ENCODE data around the gene SGK1.
"Not testable (repeated sequence)": the region's sequence is repeated elsewhere in the genome, so short reads cannot be mapped to it uniquely, and the experiment has no call there.

The SGK1 gene

DNA sequence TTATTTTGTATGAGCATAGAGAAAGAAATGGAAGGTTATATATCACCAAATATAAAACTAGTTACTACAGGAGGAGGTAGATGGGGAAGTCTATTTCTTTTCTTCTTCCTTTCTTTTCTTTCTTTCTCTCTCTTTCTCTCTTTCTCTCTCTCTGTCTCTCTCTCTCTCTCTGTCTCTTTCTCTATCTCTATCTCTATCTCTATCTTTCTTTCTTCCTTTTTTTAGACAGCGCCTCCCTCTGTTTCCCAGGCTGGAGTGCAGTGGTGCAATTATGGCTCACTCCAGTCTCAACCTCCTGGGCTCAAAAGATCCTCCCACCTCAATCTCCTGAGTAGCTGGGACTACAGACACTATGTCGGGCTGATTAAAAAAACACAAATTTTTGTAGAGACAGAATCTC lies 10.2 kb upstream of the SGK1 start:
- no peak for DNase-seq (ENCODE audit: low read depth in 2 of 2)

DNA sequence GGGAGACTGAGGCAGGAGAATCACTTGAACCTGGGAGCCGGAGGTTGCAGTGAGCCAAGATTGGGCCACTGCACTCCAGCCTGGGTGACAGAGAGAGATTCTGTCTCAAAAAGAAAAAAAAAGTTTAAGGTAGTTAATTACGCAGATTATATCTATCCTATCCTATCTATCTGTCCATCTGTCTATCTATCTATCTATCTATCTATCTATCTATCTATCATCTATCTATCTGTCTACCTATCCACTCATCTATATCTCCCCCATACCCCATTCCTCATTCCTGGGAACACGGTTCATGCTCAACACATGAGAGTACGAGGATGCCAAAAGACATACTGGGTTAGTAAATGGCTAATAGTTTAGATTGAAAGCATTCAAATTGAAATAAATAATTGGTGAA lies 8.3 kb upstream of the SGK1 start:
- not testable (repeated sequence) for DNase-seq (ENCODE audit: low read depth in 2 of 2)

DNA sequence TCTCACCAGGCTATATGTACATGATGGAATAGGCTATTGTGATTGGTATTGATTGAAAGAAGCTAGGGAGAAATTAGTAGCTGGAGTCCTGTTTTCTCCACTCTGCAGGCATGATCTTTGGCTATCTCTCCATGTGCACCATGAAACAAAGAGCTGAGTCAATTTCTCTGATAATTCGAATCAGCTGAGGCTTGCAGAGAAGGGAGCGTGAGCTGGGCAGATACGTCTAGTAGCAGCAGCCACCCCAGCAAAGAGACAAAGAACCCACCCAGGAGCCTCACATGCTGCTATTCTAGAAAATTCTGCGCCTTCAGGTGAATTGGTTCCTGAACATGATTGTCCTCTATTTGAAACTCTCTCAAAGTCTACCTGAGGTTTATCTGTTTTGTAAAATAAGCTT lies 6.9 kb upstream of the SGK1 start:
- no peak for DNase-seq (ENCODE audit: low read depth in 2 of 2)

GRCh38 chr6:134324141-134324540 lies 6.2 kb upstream of the SGK1 start:
- no peak for DNase-seq (ENCODE audit: low read depth in 2 of 2)

GRCh38 chr6:134323698-134324097 lies 5.8 kb upstream of the SGK1 start:
- no peak for DNase-seq (ENCODE audit: low read depth in 2 of 2)

DNA sequence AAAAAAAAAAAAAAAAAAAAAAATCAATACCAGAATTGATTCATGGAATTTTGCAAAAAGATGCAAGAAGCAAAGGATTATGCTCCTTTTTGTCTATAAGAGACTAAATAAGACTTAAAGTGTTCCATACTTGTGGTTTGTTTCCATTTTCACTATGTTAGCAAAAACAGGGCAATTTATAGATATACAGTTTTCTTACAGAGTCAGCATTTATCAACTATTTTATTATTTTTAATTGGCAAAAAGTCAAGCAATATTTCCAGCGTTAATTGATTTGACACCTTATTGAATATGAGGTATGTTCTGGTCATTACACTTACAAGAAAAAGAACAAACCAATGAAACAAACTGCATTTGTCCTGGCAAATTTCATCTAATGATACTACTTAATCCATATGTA lies 5.4 kb upstream of the SGK1 start:
- no peak for DNase-seq (ENCODE audit: low read depth in 2 of 2)

- DNase-seq (ENCODE audit: low read depth in 2 of 2), result no peak
Observed at GRCh38 chr6:134322216-134322615, 4.3 kb upstream of the SGK1 start.

DNA sequence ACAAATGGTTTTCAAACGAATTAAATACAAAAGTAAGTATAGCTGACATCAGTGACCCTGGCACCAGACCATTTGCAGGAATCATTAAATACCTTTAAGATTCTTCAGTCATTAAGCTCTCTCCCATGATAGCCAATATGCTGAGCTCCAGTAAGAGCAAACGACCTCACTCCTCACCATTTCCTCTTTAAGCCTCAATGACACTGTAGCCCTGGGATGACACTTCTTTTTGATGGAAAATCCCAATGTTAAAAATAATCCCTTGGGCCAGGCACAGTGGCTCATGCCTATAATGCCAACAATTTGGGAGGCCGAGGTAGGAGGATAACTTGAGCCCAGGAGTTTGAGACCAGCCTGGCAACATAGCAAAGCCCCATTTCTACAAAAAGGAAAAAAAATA lies 3.3 kb upstream of the SGK1 start:
- DNase-seq (ENCODE audit: low read depth in 2 of 2), result no peak

GRCh38 chr6:134319686-134320085 lies 1.8 kb upstream of the SGK1 start:
- DNase-seq (ENCODE audit: low read depth in 2 of 2), result not testable (repeated sequence)

GRCh38 chr6:134318974-134319281 lies 1.0 kb upstream of the SGK1 start:
- DNase-seq (ENCODE audit: low read depth in 2 of 2), result no peak

- no peak for DNase-seq (ENCODE audit: low read depth in 2 of 2)
Observed at GRCh38 chr6:134318236-134318973, 493 bp upstream of the SGK1 start.

DNA sequence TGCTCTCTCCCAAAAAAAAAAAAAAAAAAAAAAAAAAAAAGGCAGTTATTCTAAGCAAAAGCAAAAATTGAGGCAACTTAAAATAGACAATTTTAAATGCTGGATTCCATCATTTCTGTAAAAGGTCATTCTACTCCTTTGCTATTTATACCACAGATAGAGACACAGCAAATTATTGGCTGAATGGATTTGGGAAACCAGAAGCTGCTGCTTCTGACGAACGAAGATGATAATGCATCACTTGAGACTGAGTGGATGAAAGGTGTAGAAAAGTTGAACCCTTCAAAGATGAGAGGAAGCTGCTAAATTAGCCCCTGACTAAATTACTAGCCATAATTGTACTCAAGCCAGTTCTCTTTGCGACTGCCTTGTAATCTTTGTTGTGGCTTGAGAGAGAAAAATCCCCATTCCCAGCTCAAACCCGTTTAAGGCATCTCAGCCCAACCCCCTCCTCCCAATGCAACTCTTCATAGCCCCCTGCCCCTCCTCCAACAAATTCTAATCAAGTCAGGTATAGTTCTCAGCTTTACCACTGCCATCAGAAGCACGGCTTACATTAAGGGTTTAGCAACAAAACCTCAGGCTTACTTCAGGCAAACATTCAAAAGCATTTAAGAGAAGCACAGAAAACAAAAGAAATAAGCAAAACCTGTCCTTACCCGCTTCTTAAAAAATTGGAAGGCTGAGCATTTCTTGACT lies 1.0 kb downstream of the SGK1 start:
- DNase-seq (ENCODE audit: low read depth in 2 of 2), result no peak

DNA sequence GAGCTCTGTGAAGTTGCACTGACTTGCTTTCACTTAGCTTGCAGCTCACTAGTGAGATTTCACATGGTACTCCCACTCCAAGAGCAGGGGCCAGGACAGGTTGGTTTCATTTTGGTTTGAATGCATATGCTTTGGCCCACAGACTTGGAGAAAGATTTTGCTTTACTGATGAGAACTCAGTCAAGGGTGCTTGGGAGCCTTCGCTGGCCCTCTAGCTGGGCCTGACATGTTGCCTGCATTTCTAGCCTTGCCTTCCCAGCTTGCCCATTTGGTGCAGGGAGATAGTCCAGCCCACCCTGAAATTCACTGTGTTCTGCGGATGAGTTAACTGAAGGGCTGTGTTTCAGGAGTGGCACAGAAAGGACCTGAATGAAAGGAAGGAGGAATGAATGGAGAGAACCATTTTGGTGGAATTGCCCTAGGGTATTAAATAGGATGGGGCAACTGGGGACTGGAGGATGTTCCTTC lies 1.9 kb downstream of the SGK1 start:
- no peak for DNase-seq (ENCODE audit: low read depth in 2 of 2)

DNA sequence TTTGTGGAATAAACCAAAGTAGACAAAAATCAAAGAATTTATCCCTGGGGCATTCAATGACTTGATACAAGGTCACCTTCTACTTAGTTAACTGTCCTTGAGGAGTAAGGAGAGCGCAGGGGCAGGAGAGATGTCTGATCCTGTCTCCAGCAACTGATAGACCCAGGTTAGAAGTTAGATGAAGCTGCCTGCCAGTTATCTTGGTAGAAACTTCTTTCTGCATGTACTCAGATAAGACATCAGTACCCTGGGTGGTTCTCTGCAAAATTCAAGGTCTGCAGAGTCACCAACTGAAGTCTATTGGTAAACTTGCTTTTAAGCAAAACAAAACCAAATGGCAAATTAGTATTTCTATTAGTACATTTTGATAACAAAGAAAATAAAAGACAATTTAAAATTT lies 2.7 kb downstream of the SGK1 start:
- DNase-seq (ENCODE audit: low read depth in 2 of 2), result no peak

- no peak for DNase-seq (ENCODE audit: low read depth in 2 of 2)
Observed at GRCh38 chr6:134314006-134314821, 3.7 kb downstream of the SGK1 start.

DNA sequence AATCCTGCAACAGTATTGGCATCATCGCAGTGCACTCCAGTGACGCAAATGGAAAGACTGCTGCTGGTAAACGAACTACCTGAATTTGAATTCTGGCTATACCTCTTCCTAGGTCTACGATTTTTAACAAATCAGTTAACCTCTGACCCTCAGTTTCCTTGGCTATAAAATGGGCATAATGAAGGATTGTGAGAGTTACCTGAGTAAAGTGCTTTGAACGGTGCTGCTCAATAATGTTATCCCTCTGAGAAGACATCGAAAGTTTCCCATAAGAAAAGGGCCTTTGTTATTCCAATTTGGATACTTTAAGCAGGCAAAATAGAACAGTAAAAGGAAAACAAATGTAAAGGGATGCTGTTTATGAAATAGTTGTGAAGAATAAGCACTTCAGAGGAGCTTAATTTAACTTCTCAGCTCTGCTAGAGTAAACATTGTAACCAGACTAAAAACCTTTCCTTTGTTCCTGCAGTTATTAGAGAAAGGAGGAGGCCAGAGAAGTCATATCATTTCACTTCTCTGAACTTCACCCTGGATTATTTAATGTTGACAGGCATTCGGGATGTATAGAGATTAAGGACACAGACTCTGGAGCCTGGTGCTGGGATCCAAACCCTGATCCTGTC lies 5.8 kb downstream of the SGK1 start:
- DNase-seq (ENCODE audit: low read depth in 2 of 2), result no peak

DNA sequence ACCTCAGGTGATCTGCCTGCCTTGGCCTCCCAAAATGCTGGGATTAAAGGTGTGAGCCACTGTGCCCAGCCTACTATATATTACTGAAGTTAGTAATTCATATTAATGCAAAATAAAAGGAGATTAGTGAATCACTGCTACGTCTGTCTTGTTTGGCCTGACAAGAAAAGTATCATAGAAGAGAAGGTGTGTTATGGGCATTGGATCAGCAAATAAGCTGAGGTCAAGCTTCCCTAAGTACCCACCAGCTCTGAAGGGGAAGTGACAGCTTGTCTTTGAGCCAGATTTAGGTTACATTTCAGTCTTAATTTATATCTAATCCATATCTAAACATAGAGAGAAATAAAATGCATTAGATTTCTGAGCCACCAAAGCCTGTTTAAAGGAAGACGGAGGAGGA lies 7.1 kb downstream of the SGK1 start:
- no peak for DNase-seq (ENCODE audit: low read depth in 2 of 2)

- no peak for DNase-seq (ENCODE audit: low read depth in 2 of 2)
Observed at GRCh38 chr6:134309983-134310605, 7.8 kb downstream of the SGK1 start.

DNA sequence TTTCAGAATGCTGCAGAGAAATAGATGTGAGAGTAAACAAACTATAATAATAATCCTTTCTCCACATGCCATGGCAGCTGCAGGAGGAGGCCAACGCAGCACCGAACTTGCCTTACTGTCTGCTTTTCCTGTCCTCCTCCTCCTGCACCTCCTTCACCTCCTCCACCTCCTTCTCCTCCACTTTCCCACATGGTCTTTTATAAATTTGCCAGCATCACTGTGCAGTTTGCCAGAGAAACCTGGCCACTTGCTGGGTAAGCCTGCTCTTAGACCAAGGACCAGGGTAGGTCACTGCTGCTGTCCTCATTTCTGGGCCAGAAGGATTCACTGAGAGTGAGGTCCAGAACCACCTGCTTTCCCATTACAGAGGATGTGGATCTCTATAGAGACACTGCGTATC lies 8.7 kb downstream of the SGK1 start:
- no peak for DNase-seq (ENCODE audit: low read depth in 2 of 2)

- no peak for DNase-seq (ENCODE audit: low read depth in 2 of 2)
Observed at GRCh38 chr6:134308800-134309199, 9.1 kb downstream of the SGK1 start.

DNA sequence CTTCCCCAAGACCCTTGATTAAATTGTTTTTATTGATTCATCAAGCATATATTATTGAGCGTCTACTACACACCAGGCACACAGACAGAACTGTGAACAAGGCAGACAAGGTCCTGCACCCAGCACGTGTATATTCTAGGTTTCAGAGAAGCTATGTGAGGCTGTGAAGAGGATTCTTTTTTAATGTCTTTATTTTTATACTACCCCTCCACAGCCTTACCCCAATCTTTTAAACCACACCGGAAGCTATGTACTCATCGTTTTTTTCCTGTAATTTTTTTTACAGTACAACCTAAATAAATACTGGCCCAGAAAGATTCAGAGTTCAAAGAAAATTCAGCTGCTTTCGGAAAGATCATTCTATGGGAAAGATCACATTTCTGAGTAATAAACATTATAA lies 10.0 kb downstream of the SGK1 start:
- no peak for DNase-seq (ENCODE audit: low read depth in 2 of 2)

DNA sequence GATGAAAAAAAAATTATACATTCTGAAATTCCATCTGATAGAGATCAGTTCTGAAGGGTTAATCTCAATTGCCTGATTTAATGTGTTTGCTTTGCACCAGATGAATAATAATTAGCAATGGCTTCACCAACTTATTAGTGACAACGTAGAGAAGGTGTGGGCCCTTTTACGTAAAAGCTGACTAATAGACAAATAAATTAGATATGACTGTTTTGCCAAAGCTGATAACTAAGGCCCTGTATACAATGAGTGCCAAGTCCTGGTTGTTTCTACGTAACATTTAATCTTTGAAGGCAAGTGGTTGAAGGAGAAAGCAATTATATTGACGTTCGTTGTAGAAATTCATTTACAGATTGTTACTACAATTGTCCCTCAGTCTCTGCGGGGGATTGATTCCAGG lies 10.8 kb downstream of the SGK1 start:
- DNase-seq (ENCODE audit: low read depth in 2 of 2), result no peak
